Stimulated activated CD8-positive, alpha-beta memory T cell treated with anti-CD3 and anti-CD28 coated beads, Interleukin-15, amount 100 ng/mL, for 1 hour (primary cell): ENCODE measurements around the gene IL12RB2.
A peak's percentile ranks its signal among the peaks of the same experiment; 100 is the strongest.
"Not testable (repeated sequence)": the region's sequence is repeated elsewhere in the genome, so short reads cannot be mapped to it uniquely, and the experiment has no call there.

Experiments
- DNase-seq: peaks from one replicate; pipeline ENCODE4 v3.0.0-alpha.2; 2020; ENCODE audit warnings: low read depth

Gene IL12RB2

GRCh38 chr1:67394548-67394947 is 86.9 kb downstream of the IL12RB2 start:
- DNase-seq, result no peak

- no peak for DNase-seq
These were observed 91.7 kb downstream of the IL12RB2 start for GRCh38 chr1:67399199-67399993.

GRCh38 chr1:67400029-67400786 is 92.5 kb downstream of the IL12RB2 start:
- DNase-seq, result not testable (repeated sequence)

GRCh38 chr1:67401443-67401842 is 93.8 kb downstream of the IL12RB2 start:
- no peak for DNase-seq

GRCh38 chr1:67404212-67404620 is 96.5 kb downstream of the IL12RB2 start:
- DNase-seq, result no peak

GRCh38 chr1:67405473-67406245 is 98.0 kb downstream of the IL12RB2 start:
- DNase-seq, result no peak

GRCh38 chr1:67407498-67407897 is 99.8 kb downstream of the IL12RB2 start:
- DNase-seq, result no peak

GRCh38 chr1:67408148-67408547 is 100.5 kb downstream of the IL12RB2 start:
- DNase-seq, result no peak

GRCh38 chr1:67413101-67413500 is 105.4 kb downstream of the IL12RB2 start:
- not testable (repeated sequence) for DNase-seq

- DNase-seq, result no peak
These were observed 106.9 kb downstream of the IL12RB2 start for GRCh38 chr1:67414574-67414973.

GRCh38 chr1:67415041-67415440 is 107.4 kb downstream of the IL12RB2 start:
- DNase-seq, result no peak

GRCh38 chr1:67417733-67418132 is 110.1 kb downstream of the IL12RB2 start:
- not testable (repeated sequence) for DNase-seq

- no peak for DNase-seq
These were observed 111.3 kb downstream of the IL12RB2 start for GRCh38 chr1:67418839-67419586.

- DNase-seq, result no peak
These were observed 113.3 kb downstream of the IL12RB2 start for GRCh38 chr1:67420835-67421492.

GRCh38 chr1:67427465-67427864 is 119.8 kb downstream of the IL12RB2 start:
- no peak for DNase-seq

- no peak for DNase-seq
These were observed 120.3 kb downstream of the IL12RB2 start for GRCh38 chr1:67427947-67428346.

GRCh38 chr1:67429011-67429527 is 121.4 kb downstream of the IL12RB2 start:
- no peak for DNase-seq

GRCh38 chr1:67429528-67430357 is 122.1 kb downstream of the IL12RB2 start:
- DNase-seq, result no peak

- DNase-seq, result peak; percentile 83
These were observed 122.9 kb downstream of the IL12RB2 start, which contains the start of gene SERBP1 for GRCh38 chr1:67430358-67431155. Gene SERBP1, minus strand, starts transcription at chr1:67430402. Its CDS starts 102 bp downstream, at chr1:67430300.
